NCI-H1417 (cell line): ENCODE measurements around the gene POU2F2.
"Not testable (repeated sequence)": the region's sequence is repeated elsewhere in the genome, so short reads cannot be mapped to it uniquely, and the experiment has no call there.

Source experiments
- DNase-seq, 3 experiments: peaks; one replicate each; lab custom pipeline; 2025; lab: John Stamatoyannopoulos, UW

The POU2F2 gene

GRCh38 chr19:42100241-42100640 lies 32.0 kb downstream of the POU2F2 start:
- not testable (repeated sequence) for DNase-seq

- DNase-seq = no peak
Observed at GRCh38 chr19:42099336-42099925, 32.8 kb downstream of the POU2F2 start.

- no peak for DNase-seq
Observed at GRCh38 chr19:42098781-42099180, 33.5 kb downstream of the POU2F2 start.

- DNase-seq = no peak
Observed at GRCh38 chr19:42097461-42097860, 34.8 kb downstream of the POU2F2 start.

- no peak for DNase-seq
Observed at GRCh38 chr19:42096255-42096837, 35.9 kb downstream of the POU2F2 start.

- DNase-seq = no peak
Observed at GRCh38 chr19:42095814-42096230, 36.4 kb downstream of the POU2F2 start.

- no peak for DNase-seq
Observed at GRCh38 chr19:42095142-42095813, 37.0 kb downstream of the POU2F2 start.

- no peak for DNase-seq
Observed at GRCh38 chr19:42093926-42094325, 38.3 kb downstream of the POU2F2 start.

GRCh38 chr19:42093505-42093904 lies 38.7 kb downstream of the POU2F2 start:
- no peak for DNase-seq

- DNase-seq = peak; percentile 43 to 66 (median 51)
Observed at GRCh38 chr19:42092350-42092749, 39.9 kb downstream of the POU2F2 start.

- no peak for DNase-seq
Observed at GRCh38 chr19:42091742-42092141, 40.5 kb downstream of the POU2F2 start.

- DNase-seq = no peak
Observed at GRCh38 chr19:42091300-42091699, 40.9 kb downstream of the POU2F2 start.

GRCh38 chr19:42090672-42091071 lies 41.6 kb downstream of the POU2F2 start:
- no peak for DNase-seq

- DNase-seq = no peak
Observed at GRCh38 chr19:42089772-42090171, 42.5 kb downstream of the POU2F2 start.

- DNase-seq = no peak
Observed at GRCh38 chr19:42089191-42089750, 43.0 kb downstream of the POU2F2 start.

GRCh38 chr19:42088471-42089190 lies 43.6 kb downstream of the POU2F2 start:
- no peak for DNase-seq

GRCh38 chr19:42086770-42087550 lies 45.3 kb downstream of the POU2F2 start:
- no peak for DNase-seq

GRCh38 chr19:42086188-42086736 lies 46.0 kb downstream of the POU2F2 start:
- no peak for DNase-seq

GRCh38 chr19:42083537-42083936 lies 48.7 kb downstream of the POU2F2 start:
- no peak for DNase-seq

GRCh38 chr19:42081584-42082203 lies 50.6 kb downstream of the POU2F2 start:
- peak in 1 of 3 experiments; percentile 23 for DNase-seq
